HG02642 (cell line): Measurements from ENCODE around the gene ETNK1.
"Not testable (repeated sequence)": the region's sequence is repeated elsewhere in the genome, so short reads cannot be mapped to it uniquely, and the experiment has no call there.

Experiments
- ATAC-seq: cut with Tn5 transposase; IDR thresholded peaks from one replicate; pipeline ENCODE4 v1.9.1; 2021; ENCODE audit warnings: mild to moderate bottlenecking; ENCODE audit not compliant: unreplicated experiment, poor library complexity

ETNK1 gene

GRCh38 chr12:22684140-22685118, 59.5 kb downstream of the ETNK1 start:
- ATAC-seq: peak; percentile 30

- ATAC-seq: no peak
These were observed 61.2 kb downstream of the ETNK1 start for GRCh38 chr12:22686193-22686592.

GRCh38 chr12:22687361-22688076, 62.5 kb downstream of the ETNK1 start:
- ATAC-seq: peak; percentile 80

- no peak for ATAC-seq
These were observed 64.9 kb downstream of the ETNK1 start for GRCh38 chr12:22689876-22690275.

- no peak for ATAC-seq
These were observed 66.3 kb downstream of the ETNK1 start for GRCh38 chr12:22691319-22691718.

- ATAC-seq: not testable (repeated sequence)
These were observed 67.5 kb downstream of the ETNK1 start for GRCh38 chr12:22692467-22692866.

- no peak for ATAC-seq
These were observed 68.1 kb downstream of the ETNK1 start for GRCh38 chr12:22692964-22693555.

- no peak for ATAC-seq
These were observed 73.6 kb downstream of the ETNK1 start for GRCh38 chr12:22698576-22698975.

GRCh38 chr12:22699705-22700104, 74.7 kb downstream of the ETNK1 start:
- ATAC-seq: not testable (repeated sequence)

GRCh38 chr12:22700106-22700505, 75.1 kb downstream of the ETNK1 start:
- ATAC-seq: no peak

GRCh38 chr12:22701216-22701809, 76.3 kb downstream of the ETNK1 start:
- ATAC-seq: not testable (repeated sequence)

- no peak for ATAC-seq
These were observed 77.7 kb downstream of the ETNK1 start for GRCh38 chr12:22702690-22703089.

GRCh38 chr12:22709292-22709691, 84.3 kb downstream of the ETNK1 start:
- no peak for ATAC-seq

GRCh38 chr12:22712083-22712482, 87.1 kb downstream of the ETNK1 start:
- ATAC-seq: no peak

GRCh38 chr12:22715254-22715653, 90.3 kb downstream of the ETNK1 start:
- no peak for ATAC-seq

- no peak for ATAC-seq
These were observed 94.8 kb downstream of the ETNK1 start for GRCh38 chr12:22719745-22720144.

- ATAC-seq: no peak
These were observed 97.1 kb downstream of the ETNK1 start for GRCh38 chr12:22722081-22722480.

GRCh38 chr12:22722779-22723178, 97.8 kb downstream of the ETNK1 start:
- no peak for ATAC-seq

- no peak for ATAC-seq
These were observed 104.0 kb downstream of the ETNK1 start for GRCh38 chr12:22728987-22729386.

- ATAC-seq: no peak
These were observed 104.5 kb downstream of the ETNK1 start for GRCh38 chr12:22729431-22729956.
